GM12891 (cell line): ENCODE data around the gene UBR4.

Experiments
- POLR2A ChIP-seq: IDR thresholded peaks from 2 replicates; pipeline ENCODE4 v1.6.1; 2011; ENCODE audit warnings: low read depth, low read length, control low read depth
- POLR2AphosphoS5 ChIP-seq: IDR thresholded peaks from 2 replicates; pipeline ENCODE4 v1.6.1; 2011; ENCODE audit warnings: low read depth, low read length, control low read depth

- TF ChIP-seq POLR2AphosphoS5: no peak
- no peak for TF ChIP-seq POLR2A
Observed at GRCh38 chr1:19151537-19151936, 58.5 kb downstream of the UBR4 start.
